Activated CD8-positive, alpha-beta memory T cell treated with anti-CD3 and anti-CD28 coated beads, Interleukin-2, amount 10 ng/mL, durations not matched to agents 7 days and 5 days (primary cell): Measurements from ENCODE around the gene GRB7. TPM values are rescaled to one million over a fixed set of nuclear protein-coding genes. Genes with fewer than 3 reads are reported as not detected.
A peak's percentile ranks its signal among the peaks of the same experiment; 100 is the strongest.

ENCODE experiments used
- ATAC-seq: fragments of 150-1000 bp; cut with Tn5 transposase; one replicate; pipeline ENCODE4 v1.10.0; 2021; ENCODE audit warnings: moderate library complexity
- CTCF ChIA-PET: fragments of 350-600 bp; sonication (Branson Sonifier 250); formaldehyde crosslinking; loops from one replicate; lab custom pipeline; 2021; ENCODE audit warnings: antibody characterized with exemption; lab: Charles Lee
- DNase-seq: peaks from one replicate; pipeline ENCODE4 v3.0.0-alpha.2; 2020
- H3K27ac Mint-ChIP-seq: one replicate; pipeline ENCODE4 v1.8.0; 2021; ENCODE audit warnings: mild to moderate bottlenecking, mixed read lengths
- H3K27me3 Mint-ChIP-seq: one replicate; pipeline ENCODE4 v1.8.0; 2021; ENCODE audit warnings: mixed read lengths
- H3K36me3 Mint-ChIP-seq: one replicate; pipeline ENCODE4 v1.8.0; 2021; ENCODE audit warnings: mild to moderate bottlenecking, mixed read lengths
- H3K4me1 Mint-ChIP-seq: one replicate; pipeline ENCODE4 v1.8.0; 2021; ENCODE audit warnings: mixed read lengths
- H3K4me3 Mint-ChIP-seq: one replicate; pipeline ENCODE4 v1.8.0; 2021; ENCODE audit warnings: mild to moderate bottlenecking, moderate library complexity, mixed read lengths
- H3K9me3 Mint-ChIP-seq: one replicate; pipeline ENCODE4 v1.8.0; 2022; ENCODE audit warnings: low read depth, mixed read lengths
- total RNA-seq, 2 experiments: library from RNA; stranded (reverse); gene quantifications; one replicate each; pipeline ENCODE4 v1.2.3, GENCODE V29; 2021

Gene GRB7
- total RNA-seq, 2 experiments from 2014 or later: 0.19 TPM; not detected in 1

DNA sequence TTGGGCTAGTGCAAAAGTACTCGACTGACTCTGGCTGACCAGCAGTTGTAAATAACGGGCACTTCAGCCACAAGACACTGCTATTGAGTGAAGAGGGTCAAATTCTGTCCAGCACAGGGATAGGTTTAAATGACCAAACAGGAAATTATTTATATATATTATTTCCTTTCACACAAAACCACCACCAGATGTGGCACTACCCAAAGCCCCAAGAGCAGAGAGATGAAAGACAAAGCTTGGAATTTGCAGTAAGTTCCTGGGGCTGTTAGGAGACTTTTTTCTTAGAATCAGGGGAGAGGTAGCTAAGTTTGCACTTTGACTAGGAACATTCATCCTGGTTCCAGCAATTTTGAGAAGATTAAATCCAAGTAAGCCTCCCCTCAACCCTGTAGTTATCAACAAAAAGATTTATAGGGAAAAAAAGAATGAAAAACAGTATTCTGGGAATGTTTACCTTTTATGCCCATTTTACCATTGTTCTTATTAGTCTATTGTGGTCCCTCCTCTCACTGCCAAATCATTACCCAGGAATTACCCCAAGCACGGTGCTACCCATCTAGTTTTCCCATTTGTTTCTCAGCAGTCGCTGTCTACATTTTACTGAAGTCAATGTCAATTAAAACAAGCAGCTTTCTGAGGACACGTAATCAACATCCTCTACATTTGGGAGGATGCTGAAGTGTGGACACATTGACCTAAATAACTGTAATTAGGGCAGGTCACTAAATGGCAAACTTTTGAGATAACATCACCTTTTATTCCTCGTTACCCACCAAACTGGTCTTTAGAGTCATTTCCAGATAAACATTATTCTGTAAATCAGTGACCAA, 43.5 kb downstream of the GRB7 start:
- peaks cover 65% of the 10 kb centered on the region for H3K4me1 Mint-ChIP-seq
- no peak for ATAC-seq
- H3K27ac Mint-ChIP-seq: peak overlapping the region; percentile 90
- H3K9me3 Mint-ChIP-seq: no peaks in the 10 kb centered on the region
- DNase-seq: no peak
- CTCF ChIA-PET: interaction anchor here (0.7 to 4.3 kb wide), 11 partner anchors 11 to 160 kb away, joined by 3 to 32 read pairs (median 4); partner anchors contain the start of genes IKZF3, MIEN1 and PNMT
- no peaks in the 10 kb centered on the region for H3K27me3 Mint-ChIP-seq
- peak overlapping the region; percentile 49 for H3K4me3 Mint-ChIP-seq
- H3K36me3 Mint-ChIP-seq: peaks cover 55% of the 10 kb centered on the region

DNA sequence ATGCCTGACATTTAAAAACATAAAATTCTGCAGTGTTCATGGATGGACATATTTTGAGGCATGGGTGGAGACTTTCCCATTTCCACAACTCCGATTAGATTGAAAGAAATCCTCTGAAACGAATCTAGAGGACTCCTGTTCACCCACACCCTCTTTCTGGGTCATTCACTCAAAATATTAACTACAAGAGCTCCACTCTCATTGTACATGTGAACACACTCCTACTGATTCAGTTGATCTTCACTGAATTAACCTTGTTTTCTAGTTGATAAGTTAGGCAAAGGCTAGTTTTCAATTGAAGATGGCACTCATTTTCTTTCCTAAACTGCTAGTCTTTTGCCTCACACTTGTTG, 44.1 kb downstream of the GRB7 start:
- CTCF ChIA-PET: interaction anchor here (0.9 to 4.3 kb wide), 4 partner anchors 11 to 160 kb away, joined by 3 to 32 read pairs (median 4); no protein-coding TSS in a partner anchor
- DNase-seq: no peak
- Mint-ChIP-seq H3K4me1 (peaks cover 60% of the 10 kb centered on the region), H3K27me3 (no peaks in the 10 kb centered on the region), H3K27ac (peak overlapping the region; percentile 53), H3K4me3 (no peak overlapping the region), H3K9me3 (no peaks in the 10 kb centered on the region), H3K36me3 (peaks cover 52% of the 10 kb centered on the region)
- ATAC-seq: no peak

DNA sequence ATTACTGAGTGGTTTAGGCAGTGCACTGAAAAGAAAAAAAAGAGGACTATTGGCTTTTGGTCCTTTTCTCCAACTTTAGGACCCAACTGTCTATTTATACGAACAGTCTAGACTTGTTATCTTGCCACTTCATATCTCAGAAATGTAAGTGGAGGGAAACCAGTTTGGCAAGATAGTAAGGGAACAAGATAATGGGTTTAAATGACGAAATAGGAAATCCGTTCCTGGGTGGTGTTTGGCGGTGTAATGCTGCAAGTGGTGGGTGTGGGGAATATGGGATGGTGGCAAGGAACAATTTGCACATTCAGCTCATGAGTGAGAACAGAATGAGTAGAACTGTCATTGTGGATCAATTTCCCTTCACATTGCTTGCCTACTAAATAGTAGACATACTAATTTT, 44.7 kb downstream of the GRB7 start:
- Mint-ChIP-seq H3K4me3 (no peak overlapping the region), H3K27me3 (no peaks in the 10 kb centered on the region), H3K27ac (peak overlapping the region; percentile 0), H3K9me3 (no peaks in the 10 kb centered on the region), H3K36me3 (peaks cover 54% of the 10 kb centered on the region), H3K4me1 (peaks cover 61% of the 10 kb centered on the region)
- DNase-seq (no peak), ATAC-seq (no peak)
- CTCF ChIA-PET: interaction anchor here (0.6 to 4.3 kb wide), 5 partner anchors 10 to 293 kb away, joined by 3 to 32 read pairs (median 4); no protein-coding TSS in a partner anchor

DNA sequence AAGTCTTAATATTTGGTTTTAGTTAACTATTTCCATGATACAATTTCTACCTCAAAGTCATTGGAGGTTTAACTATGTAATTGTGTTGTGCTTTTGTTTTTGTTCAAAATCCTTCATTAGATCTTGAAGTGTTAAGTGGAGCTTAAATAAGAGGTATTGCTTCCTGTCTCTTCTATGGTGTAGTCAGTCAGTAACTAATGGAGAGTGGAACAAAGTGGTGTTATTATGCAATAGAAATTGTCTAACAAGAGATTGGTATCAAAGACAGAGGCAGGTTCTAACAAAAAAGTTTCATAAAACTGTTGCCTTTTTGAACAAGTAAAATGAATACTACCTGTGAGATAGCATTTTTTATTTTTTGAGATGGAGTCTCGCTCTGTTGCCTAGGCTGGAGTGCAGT, 45.2 kb downstream of the GRB7 start:
- ATAC-seq (no peak), DNase-seq (no peak)
- Mint-ChIP-seq H3K4me1 (peaks cover 60% of the 10 kb centered on the region), H3K9me3 (no peaks in the 10 kb centered on the region), H3K4me3 (no peak overlapping the region), H3K27ac (peak overlapping the region; percentile 41), H3K36me3 (peaks cover 54% of the 10 kb centered on the region), H3K27me3 (no peaks in the 10 kb centered on the region)
- CTCF ChIA-PET: interaction anchor here (0.6 to 4.3 kb wide), 4 partner anchors 10 to 293 kb away, joined by 3 to 32 read pairs (median 4); no protein-coding TSS in a partner anchor

DNA sequence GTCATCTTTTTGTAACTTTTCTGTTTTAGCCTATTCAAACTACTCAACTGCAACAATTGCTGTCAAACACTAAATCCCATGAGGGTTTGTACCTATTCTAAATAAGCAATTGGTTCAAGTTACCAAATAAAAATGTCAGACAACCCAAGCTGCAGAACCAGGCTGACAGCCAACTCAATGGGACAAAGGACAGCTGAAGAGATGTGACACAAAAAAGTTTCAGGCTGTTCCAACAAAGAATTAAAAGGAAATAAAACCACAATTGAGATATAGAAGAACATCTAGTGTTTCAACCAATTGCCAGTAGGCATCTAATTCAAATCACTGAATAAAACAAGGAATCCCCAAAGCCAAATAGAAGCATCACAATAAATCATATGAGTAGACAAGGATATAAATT, 49.3 kb downstream of the GRB7 start:
- H3K4me1 Mint-ChIP-seq: peaks cover 48% of the 10 kb centered on the region
- no peak overlapping the region for H3K4me3 Mint-ChIP-seq
- CTCF ChIA-PET: interaction anchor here (0.9 to 2.1 kb wide), 2 partner anchors 8 to 10 kb away, joined by 4 to 6 read pairs; no protein-coding TSS in a partner anchor
- DNase-seq (no peak), ATAC-seq (no peak)
- no peaks in the 10 kb centered on the region for H3K27me3 Mint-ChIP-seq
- H3K36me3 Mint-ChIP-seq: peaks cover 61% of the 10 kb centered on the region
- H3K9me3 Mint-ChIP-seq: no peaks in the 10 kb centered on the region
- no peak overlapping the region for H3K27ac Mint-ChIP-seq

DNA sequence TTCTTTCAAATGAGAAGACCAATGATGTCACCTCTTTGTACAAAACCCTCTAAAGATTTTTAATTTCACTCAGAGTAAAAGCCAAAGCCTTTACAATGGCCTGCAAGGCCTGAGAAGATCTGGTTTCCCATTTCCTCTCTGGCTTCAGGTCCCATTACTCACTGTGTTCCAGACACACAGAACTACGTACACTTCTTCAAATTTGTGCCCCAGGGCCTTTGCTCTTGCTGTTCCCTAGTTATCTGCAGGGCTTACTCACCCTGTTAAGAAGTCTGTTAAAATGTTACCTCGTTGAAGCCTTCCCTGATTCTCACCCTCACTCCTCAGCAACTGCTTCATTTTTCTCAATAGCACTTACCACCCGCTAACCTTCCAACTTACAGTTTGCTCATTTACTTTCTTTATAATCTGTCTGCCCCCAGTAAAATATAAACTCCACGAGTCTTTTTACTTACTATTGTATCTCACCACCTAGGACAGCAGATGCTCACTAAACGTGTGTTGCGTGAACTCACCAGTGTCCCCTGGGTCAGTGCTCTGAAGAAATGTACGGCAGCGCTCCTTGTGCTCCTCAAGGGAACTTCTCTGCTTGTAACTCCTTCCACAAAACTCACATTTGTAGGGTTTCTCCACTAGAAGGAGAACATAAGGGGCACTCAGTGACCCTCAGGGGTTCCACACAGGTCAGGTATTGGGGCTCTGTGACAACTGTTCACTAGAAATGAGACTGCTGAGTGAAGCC, 50.2 kb downstream of the GRB7 start:
- Mint-ChIP-seq H3K9me3 (no peaks in the 10 kb centered on the region), H3K27ac (no peak overlapping the region), H3K4me1 (peaks cover 49% of the 10 kb centered on the region), H3K36me3 (peaks cover 61% of the 10 kb centered on the region), H3K27me3 (no peaks in the 10 kb centered on the region), H3K4me3 (no peak overlapping the region)
- no peak for DNase-seq
- CTCF ChIA-PET: interaction anchor here (1.0 to 1.8 kb wide), 2 partner anchors 11 to 77 kb away, joined by 3 to 4 read pairs; no protein-coding TSS in a partner anchor
- ATAC-seq: no peak

DNA sequence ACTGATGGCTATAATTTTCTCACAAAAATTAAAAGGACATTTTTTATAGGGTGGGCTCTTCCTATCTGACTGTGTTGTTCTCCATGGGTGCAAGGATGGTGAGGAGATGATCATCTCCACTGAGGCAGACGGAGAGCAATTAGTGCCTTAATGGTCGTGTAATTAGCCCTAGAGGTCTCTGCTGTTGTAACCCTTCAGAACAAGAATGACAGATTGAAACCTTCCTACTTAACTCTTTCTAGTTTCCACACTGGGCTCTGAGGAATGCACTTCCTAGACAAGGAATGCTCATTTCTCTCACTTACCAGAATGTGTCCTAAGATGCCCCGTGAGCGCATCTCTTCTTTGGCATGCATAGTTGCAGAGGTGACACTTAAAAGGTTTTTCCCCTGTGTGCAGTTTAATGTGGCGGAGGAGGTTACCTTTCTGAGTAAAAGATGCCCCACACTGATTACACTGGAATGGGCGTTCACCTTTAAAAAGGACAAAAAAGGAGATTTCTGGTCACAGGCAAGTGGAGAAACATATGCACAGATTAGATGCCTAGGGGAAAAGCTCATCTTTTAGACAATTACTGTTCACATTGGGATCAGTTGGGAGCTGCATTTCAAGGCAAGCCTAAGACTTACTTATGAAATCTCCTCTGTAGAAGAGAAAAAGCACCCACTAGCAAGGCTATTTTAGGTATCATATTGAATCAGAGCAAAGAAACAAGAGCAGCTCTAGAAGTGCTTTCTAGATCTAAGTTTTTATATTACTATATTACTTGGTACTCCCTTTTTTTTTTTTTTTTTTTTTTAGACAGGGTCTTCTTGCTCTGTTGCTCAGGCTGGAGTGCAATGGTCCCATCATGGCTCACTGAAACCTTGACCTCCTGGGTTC, 53.6 kb downstream of the GRB7 start:
- CTCF ChIA-PET: interaction anchor here (0.7 to 5.3 kb wide), 12 partner anchors 9 to 189 kb away, joined by 3 to 32 read pairs (median 3); partner anchors contain the start of genes IKZF3 and PSMD3
- H3K36me3 Mint-ChIP-seq: peaks cover 42% of the 10 kb centered on the region
- H3K4me1 Mint-ChIP-seq: peaks cover 62% of the 10 kb centered on the region
- ATAC-seq (peak; percentile 70), DNase-seq (peak; percentile 73)
- no peaks in the 10 kb centered on the region for H3K9me3 Mint-ChIP-seq
- H3K27ac Mint-ChIP-seq: peak overlapping the region; percentile 86
- peak overlapping the region; percentile 29 for H3K4me3 Mint-ChIP-seq
- no peaks in the 10 kb centered on the region for H3K27me3 Mint-ChIP-seq

DNA sequence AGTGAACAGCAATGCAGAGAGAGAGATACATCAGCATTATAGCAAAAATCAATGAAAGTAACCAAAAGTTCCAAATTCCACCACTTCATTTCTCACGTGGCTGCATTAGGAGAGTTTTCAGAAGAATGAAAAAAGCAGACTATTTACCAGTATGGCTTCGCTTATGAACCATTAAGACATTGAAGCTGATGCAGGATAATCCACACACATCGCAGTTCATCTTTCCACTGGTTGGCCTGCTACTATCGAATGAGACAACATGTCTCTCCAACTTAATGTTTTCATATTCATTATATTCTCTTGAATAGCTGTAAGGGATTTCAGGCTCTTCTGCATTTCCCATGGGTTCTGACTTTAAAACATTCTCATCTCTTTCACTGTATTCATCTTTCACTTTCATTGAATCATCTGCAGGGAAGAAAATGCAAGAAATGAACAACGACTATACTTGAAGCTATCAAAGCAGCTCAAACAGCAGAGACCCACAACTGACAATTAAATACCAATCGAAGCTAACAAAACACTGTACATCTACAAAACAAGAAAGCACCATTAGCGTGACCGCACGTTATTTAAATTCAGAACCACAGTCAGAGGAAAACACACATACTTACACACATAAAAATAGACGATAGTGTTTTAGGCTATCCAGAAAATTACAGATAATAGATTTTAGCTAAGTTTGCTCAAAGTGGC, 54.9 kb downstream of the GRB7 start:
- H3K4me1 Mint-ChIP-seq: peaks cover 58% of the 10 kb centered on the region
- no peaks in the 10 kb centered on the region for H3K27me3 Mint-ChIP-seq
- peaks cover 37% of the 10 kb centered on the region for H3K36me3 Mint-ChIP-seq
- no peaks in the 10 kb centered on the region for H3K9me3 Mint-ChIP-seq
- no peak for DNase-seq
- CTCF ChIA-PET: interaction anchor here (0.6 to 5.3 kb wide), 13 partner anchors 10 to 188 kb away, joined by 3 to 32 read pairs (median 5); partner anchors contain the start of genes MIEN1 and PSMD3
- peak overlapping the region; percentile 67 for H3K4me3 Mint-ChIP-seq
- peak; percentile 21 for ATAC-seq
- H3K27ac Mint-ChIP-seq: peak overlapping the region; percentile 86

DNA sequence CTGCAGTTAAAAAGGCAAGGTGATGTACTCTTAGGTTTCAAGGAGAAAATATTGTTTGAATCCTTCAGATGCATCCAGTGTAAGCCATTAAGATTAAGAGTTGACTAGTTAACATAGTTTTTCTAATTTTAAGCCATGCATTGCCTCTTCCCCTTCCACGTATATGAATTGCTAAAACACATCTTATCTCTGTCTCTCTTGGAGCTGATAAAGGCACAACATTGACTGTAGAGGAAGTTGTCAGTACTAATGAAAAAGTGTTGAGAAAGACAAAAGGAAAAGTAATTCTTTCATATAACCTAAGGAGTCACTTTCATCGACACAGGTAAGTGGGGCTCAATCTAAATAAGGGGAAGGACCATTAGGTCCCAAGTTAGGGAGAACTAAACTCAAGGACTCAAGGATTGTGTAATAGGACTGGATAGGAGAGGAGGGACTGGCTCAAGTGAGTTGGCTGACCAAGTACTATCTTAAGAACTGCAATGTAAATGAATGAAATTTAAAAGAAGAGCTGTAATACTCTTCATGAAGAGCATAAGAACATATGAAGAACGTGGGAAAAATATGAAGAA, 55.6 kb downstream of the GRB7 start:
- Mint-ChIP-seq H3K9me3 (no peaks in the 10 kb centered on the region), H3K36me3 (peaks cover 34% of the 10 kb centered on the region), H3K27me3 (no peaks in the 10 kb centered on the region), H3K4me3 (peak overlapping the region; percentile 67), H3K4me1 (peaks cover 58% of the 10 kb centered on the region), H3K27ac (peak overlapping the region; percentile 86)
- ATAC-seq (peak; percentile 14), DNase-seq (no peak)
- CTCF ChIA-PET: interaction anchor here (0.9 to 5.3 kb wide), 14 partner anchors 11 to 187 kb away, joined by 3 to 32 read pairs (median 4); partner anchors contain the start of genes LRRC3C, MIEN1, ORMDL3 and PSMD3

DNA sequence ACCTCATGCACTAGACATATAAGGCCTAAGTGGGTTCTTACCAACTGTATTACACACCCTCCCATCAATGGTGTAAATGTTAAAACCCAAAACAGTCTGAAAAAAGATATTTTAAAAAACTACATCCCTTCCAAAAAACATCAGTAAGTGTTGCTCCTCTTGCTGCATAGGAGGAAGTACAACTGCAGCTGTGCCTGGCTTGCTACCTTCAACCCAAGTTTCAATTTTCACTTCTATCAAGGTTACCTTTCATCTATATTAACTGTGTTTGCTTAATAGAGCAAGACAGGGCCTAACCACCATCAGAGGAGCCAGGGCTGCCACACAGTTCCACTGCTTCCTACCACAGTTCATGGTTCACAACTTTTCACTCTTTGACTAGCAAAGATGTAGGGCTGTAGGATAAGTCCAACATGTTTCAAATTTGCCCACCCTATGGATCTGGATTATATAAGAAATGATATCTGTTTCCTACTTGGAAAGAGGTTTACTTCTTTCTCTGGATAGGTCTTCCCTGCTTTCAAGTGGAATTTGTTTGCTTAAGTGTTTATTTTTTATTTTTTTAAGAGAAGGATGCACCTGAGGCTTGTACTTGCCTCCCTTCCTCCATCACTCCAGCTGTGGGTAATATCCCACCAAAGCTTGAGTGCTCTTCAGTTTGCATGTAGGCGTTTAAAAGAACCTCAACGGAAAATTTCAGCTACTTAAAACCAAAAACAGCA, 56.7 kb downstream of the GRB7 start:
- H3K9me3 Mint-ChIP-seq: no peaks in the 10 kb centered on the region
- peak overlapping the region; percentile 31 for H3K4me3 Mint-ChIP-seq
- H3K36me3 Mint-ChIP-seq: peaks cover 36% of the 10 kb centered on the region
- H3K27ac Mint-ChIP-seq: peak overlapping the region; percentile 86
- no peaks in the 10 kb centered on the region for H3K27me3 Mint-ChIP-seq
- peak; percentile 48 for ATAC-seq
- peaks cover 64% of the 10 kb centered on the region for H3K4me1 Mint-ChIP-seq
- CTCF ChIA-PET: interaction anchor here (1.1 to 5.3 kb wide), 11 partner anchors 8 to 186 kb away, joined by 3 to 32 read pairs (median 6); partner anchors contain the start of genes LRRC3C, MIEN1, ORMDL3 and PSMD3
- DNase-seq: peak; percentile 60
